IMR-90 (cell line): ENCODE results near the gene WASF3. TPM values are rescaled to one million over a fixed set of nuclear protein-coding genes. Genes with fewer than 3 reads are reported as not detected.

Source experiments
- ATAC-seq: fragments of 200-7000 bp; cut with Tn5 transposase; 2 replicates; pipeline ENCODE4 v1.9.1; 2020; ENCODE audit warnings: low read depth, mild to moderate bottlenecking, moderate library complexity
- BruUV-seq: library from RNA; stranded (reverse); fragments of 400-500 nt; replicated peaks from 2 replicates; lab custom pipeline; 2021; lab: Mats Ljungman, UMichigan
- CTCF ChIA-PET: fragments of 300-600 bp; formaldehyde crosslinking; extraction: SDS; loops from one replicate; lab custom pipeline; 2021; ENCODE audit warnings: antibody characterized with exemption; lab: Yijun Ruan, JAX
- POLR2A ChIA-PET: fragments of 300-600 bp; sonication (Branson Sonifier 250); formaldehyde crosslinking; loops from one replicate; lab custom pipeline; 2022; ENCODE audit warnings: antibody characterized with exemption; ENCODE audit not compliant: unreplicated experiment; lab: Charles Lee
- DNase-seq: peaks from one replicate; pipeline ENCODE4 v3.0.0; 2013
- H2AFZ ChIP-seq: replicated peaks from 2 replicates; pipeline ENCODE3; 2013; ENCODE audit warnings: low read length, mild to moderate bottlenecking; ENCODE audit not compliant: poor library complexity
- H2AK5ac ChIP-seq: 2 replicates; pipeline ENCODE4 v1.6.1; 2013; ENCODE audit warnings: low read depth, low read length, inconsistent platforms
- H2AK9ac ChIP-seq: replicated peaks from 2 replicates; pipeline ENCODE3; 2013; ENCODE audit warnings: mild to moderate bottlenecking, low read depth, low read length, moderate library complexity; ENCODE audit not compliant: poor library complexity
- H2BK120ac ChIP-seq: 2 replicates; pipeline ENCODE4 v1.6.1; 2013; ENCODE audit warnings: low read depth, low read length, inconsistent platforms
- H2BK15ac ChIP-seq: 3 replicates; pipeline ENCODE4 v1.6.1; 2013; ENCODE audit warnings: low read depth, low read length, inconsistent platforms
- H2BK20ac ChIP-seq: 2 replicates; pipeline ENCODE4 v1.6.1; 2013; ENCODE audit warnings: low read depth, mild to moderate bottlenecking, inconsistent platforms, low read length, moderate library complexity
- H2BK5ac ChIP-seq: 2 replicates; pipeline ENCODE4 v1.6.1; 2013; ENCODE audit warnings: mild to moderate bottlenecking, low read depth, low read length, inconsistent platforms; ENCODE audit not compliant: poor library complexity, severe bottlenecking
- H3K14ac ChIP-seq: replicated peaks from 2 replicates; pipeline ENCODE4 v1.6.1; 2013; ENCODE audit warnings: low read depth, low read length, inconsistent platforms
- H3K18ac ChIP-seq: 2 replicates; pipeline ENCODE4 v1.6.1; 2013; ENCODE audit warnings: low read depth, low read length, control low read depth
- H3K23ac ChIP-seq: 2 replicates; pipeline ENCODE4 v1.6.1; 2013; ENCODE audit warnings: low read depth, low read length, inconsistent platforms
- H3K27ac ChIP-seq: 2 replicates; pipeline ENCODE4 v1.5.1; 2013; ENCODE audit warnings: mild to moderate bottlenecking, control low read depth, low read length; ENCODE audit not compliant: insufficient read depth
- H3K27me3 ChIP-seq: 2 replicates; pipeline ENCODE4 v1.6.1; 2013; ENCODE audit warnings: low read length; ENCODE audit not compliant: control insufficient read depth, insufficient read depth
- H3K36me3 ChIP-seq: 2 replicates; pipeline ENCODE4 v1.6.1; 2013; ENCODE audit warnings: low read length, mixed read lengths; ENCODE audit not compliant: control insufficient read depth, insufficient read depth
- H3K4ac ChIP-seq: 2 replicates; pipeline ENCODE4 v1.6.1; 2013; ENCODE audit warnings: low read depth, low read length, inconsistent platforms
- H3K4me1 ChIP-seq: 2 replicates; pipeline ENCODE4 v1.6.1; 2013; ENCODE audit warnings: low read length, mixed read lengths; ENCODE audit not compliant: control insufficient read depth, insufficient read depth
- H3K4me2 ChIP-seq: 2 replicates; pipeline ENCODE4 v1.6.1; 2013; ENCODE audit warnings: low read depth, mild to moderate bottlenecking, control low read depth, low read length, moderate library complexity
- H3K4me3 ChIP-seq: 2 replicates; pipeline ENCODE4 v1.5.1; 2013; ENCODE audit warnings: low read depth, mild to moderate bottlenecking, control low read depth, low read length, moderate library complexity; ENCODE audit not compliant: insufficient read depth
- H3K56ac ChIP-seq: 2 replicates; pipeline ENCODE4 v1.6.1; 2013; ENCODE audit warnings: low read length, inconsistent platforms; ENCODE audit not compliant: insufficient read depth; ENCODE audit errors: extremely low read depth
- H3K79me1 ChIP-seq, 2 experiments: 2 replicates each; pipeline ENCODE4 v1.6.1; 2013; ENCODE audit warnings: low read length in 2 of 2, inconsistent platforms in 1 of 2, low read depth in 1 of 2
- H3K9ac ChIP-seq: 2 replicates; pipeline ENCODE4 v1.6.1; 2013; ENCODE audit warnings: low read depth, low read length, control low read depth
- H3K9me1 ChIP-seq: 2 replicates; pipeline ENCODE4 v1.6.1; 2013; ENCODE audit warnings: low read length, inconsistent platforms; ENCODE audit not compliant: insufficient read depth
- H3K9me3 ChIP-seq: 2 replicates; pipeline ENCODE4 v1.6.1; 2013; ENCODE audit warnings: low read length; ENCODE audit not compliant: control insufficient read depth, insufficient read depth
- H4K20me1 ChIP-seq: 2 replicates; pipeline ENCODE4 v1.6.1; 2013; ENCODE audit warnings: low read length, inconsistent platforms; ENCODE audit not compliant: insufficient read depth
- H4K5ac ChIP-seq: 2 replicates; pipeline ENCODE4 v1.6.1; 2013; ENCODE audit warnings: mild to moderate bottlenecking, low read depth, low read length, control low read depth
- H4K8ac ChIP-seq, 2 experiments: 2 replicates each; pipeline ENCODE4 v1.6.1; 2013; ENCODE audit warnings: low read depth in 2 of 2, low read length in 2 of 2, control low read depth in 1 of 2, inconsistent platforms in 1 of 2
- H4K91ac ChIP-seq: 2 replicates; pipeline ENCODE4 v1.6.1; 2013; ENCODE audit warnings: low read depth, low read length, inconsistent platforms; ENCODE audit not compliant: insufficient read depth
- MAFK ChIP-seq: IDR thresholded peaks from 2 replicates; pipeline ENCODE4 v1.6.1; 2012; ENCODE audit warnings: low read depth, low read length, improper control_type of control experiment
- MAZ ChIP-seq: IDR thresholded peaks from 2 replicates; pipeline ENCODE4 v1.6.1; 2012; ENCODE audit warnings: low read depth, mild to moderate bottlenecking, low read length, improper control_type of control experiment, moderate library complexity, borderline replicate concordance
- NFE2L2 ChIP-seq: fragments of 150-350 bp; IDR thresholded peaks from 2 replicates; pipeline ENCODE4 v1.6.1; 2016; ENCODE audit warnings: low read depth, mild to moderate bottlenecking, low read length
- WGBS, 2 experiments: methylation state at CpG; one replicate each; pipeline versions ENCODE4 v1.1.5 to v1.1.7; 2013; ENCODE audit warnings: missing lambda C conversion rate in 2 of 2; ENCODE audit not compliant: insufficient read length in 1 of 2; ENCODE audit errors: extremely low coverage in 2 of 2; 5-methylcytosine and 5-hydroxymethylcytosine counted together
- dilution Hi-C: fragments of 300-500 bp; cut with HindIII; formaldehyde crosslinking; loops from one replicate; pipeline ENCODE4 v1.14.3; 2018; ENCODE audit warnings: low sequenced_read_pairs; ENCODE audit not compliant: unreplicated experiment
- in situ Hi-C: fragments of 300-500 bp; cut with MboI; formaldehyde crosslinking; loops from 3 replicates; pipeline ENCODE4 v1.14.3; 2019; ENCODE audit warnings: low sequenced_read_pairs, inconsistent platforms, mixed read lengths
- intact Hi-C: fragments of 100-400 bp; cut with micrococcal nuclease; formaldehyde crosslinking; loops from 2 replicates; pipeline ENCODE4 v1.10.0; 2022
- polyA plus RNA-seq, 3 experiments: library from polyadenylated mRNA; depleted of rRNA; stranded (reverse); fragments of >200 nt; gene quantifications; 2 replicates each; pipeline ENCODE4 v1.2.3, GENCODE V29; 2012; ENCODE audit warnings: low replicate concordance in 1 of 3
- total RNA-seq: library from RNA; depleted of rRNA; stranded (reverse); fragments of >200 nt; gene quantifications from 2 replicates; pipeline ENCODE4 v1.2.3, GENCODE V29; 2012
- TF ChIP-seq, protein P1 (sequence below): conservative IDR thresholded peaks from 2 replicates; pipeline ENCODE4 v1.5.1; 2012; ENCODE audit warnings: mild to moderate bottlenecking, low read depth, low read length, improper control_type of control experiment
- TF ChIP-seq, protein P2 (sequence below): fragments of 150-350 bp; IDR thresholded peaks from 2 replicates; pipeline ENCODE4 v1.6.1; 2016; ENCODE audit warnings: low read depth, mild to moderate bottlenecking, low read length, moderate library complexity, borderline replicate concordance

The WASF3 gene
- total and polyA plus RNA-seq, 2 of the 4 experiments (the other 2 are of a cell fraction) = 4.3 to 11.4 TPM

DNA sequence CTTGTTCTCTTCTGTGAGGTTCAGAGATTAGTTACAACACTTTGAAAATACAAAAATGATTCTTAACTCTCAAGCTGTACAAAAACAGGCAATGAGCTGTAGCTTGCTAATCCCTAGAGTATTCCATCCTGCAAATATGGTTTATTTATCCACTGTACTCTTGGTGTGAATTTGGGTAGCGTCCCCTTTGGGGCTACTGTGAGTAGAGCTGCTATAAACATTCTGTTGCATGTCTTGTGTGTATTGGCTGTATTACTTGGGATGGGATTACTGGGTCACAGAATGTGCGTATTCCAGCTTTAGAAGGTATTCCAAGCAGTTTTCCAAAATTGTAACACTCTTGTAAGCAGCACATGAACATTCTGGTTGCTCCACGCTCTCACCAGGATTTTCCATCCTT is 169.6 kb downstream of the WASF3 start:
- Histone ChIP-seq H2BK5ac (no peak overlapping the region), H3K4me1 (no peaks in the 10 kb centered on the region), H4K20me1 (no peaks in the 10 kb centered on the region), H3K36me3 (no peaks in the 10 kb centered on the region), H2AK5ac (no peak overlapping the region), H3K23ac (no peak overlapping the region), H3K27ac (no peak overlapping the region), H2BK20ac (no peak overlapping the region), H3K56ac (no peak overlapping the region), H3K14ac (no peak overlapping the region), H2AK9ac (no peak overlapping the region), H2AFZ (no peak overlapping the region), H3K4me2 (no peak overlapping the region), H2BK120ac (no peak overlapping the region), H2BK15ac (no peak overlapping the region), H3K9me1 (no peaks in the 10 kb centered on the region), H3K9ac (no peak overlapping the region), H3K9me3 (no peaks in the 10 kb centered on the region), H4K8ac (no peak overlapping the region), H3K4me3 (no peak overlapping the region), H3K18ac (no peak overlapping the region), H3K4ac (no peak overlapping the region), H4K91ac (no peak overlapping the region), H3K79me1 (no peaks in the 10 kb centered on the region), H3K27me3 (peaks cover 2% of the 10 kb centered on the region; the same call in 1 of the 2 replicates), H4K5ac (no peak overlapping the region)
- no CpG with 5 or more reads among the region's 3 CpGs for WGBS, 2 experiments
- no TSS peak for BruUV-seq
- dilution Hi-C loops = no loop called here
- in situ Hi-C loops = no loop called here
- ATAC-seq = no peak
- no peak for DNase-seq
- intact Hi-C loops = no loop called here
- POLR2A ChIA-PET = no interaction called here
- CTCF ChIA-PET = interaction anchor here (0.6 kb wide), 1 partner anchor 18 kb away, joined by 4 read pairs; no protein-coding TSS in a partner anchor
- TF ChIP-seq, protein P1, sequence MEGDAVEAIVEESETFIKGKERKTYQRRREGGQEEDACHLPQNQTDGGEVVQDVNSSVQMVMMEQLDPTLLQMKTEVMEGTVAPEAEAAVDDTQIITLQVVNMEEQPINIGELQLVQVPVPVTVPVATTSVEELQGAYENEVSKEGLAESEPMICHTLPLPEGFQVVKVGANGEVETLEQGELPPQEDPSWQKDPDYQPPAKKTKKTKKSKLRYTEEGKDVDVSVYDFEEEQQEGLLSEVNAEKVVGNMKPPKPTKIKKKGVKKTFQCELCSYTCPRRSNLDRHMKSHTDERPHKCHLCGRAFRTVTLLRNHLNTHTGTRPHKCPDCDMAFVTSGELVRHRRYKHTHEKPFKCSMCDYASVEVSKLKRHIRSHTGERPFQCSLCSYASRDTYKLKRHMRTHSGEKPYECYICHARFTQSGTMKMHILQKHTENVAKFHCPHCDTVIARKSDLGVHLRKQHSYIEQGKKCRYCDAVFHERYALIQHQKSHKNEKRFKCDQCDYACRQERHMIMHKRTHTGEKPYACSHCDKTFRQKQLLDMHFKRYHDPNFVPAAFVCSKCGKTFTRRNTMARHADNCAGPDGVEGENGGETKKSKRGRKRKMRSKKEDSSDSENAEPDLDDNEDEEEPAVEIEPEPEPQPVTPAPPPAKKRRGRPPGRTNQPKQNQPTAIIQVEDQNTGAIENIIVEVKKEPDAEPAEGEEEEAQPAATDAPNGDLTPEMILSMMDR = no peak
- TF ChIP-seq MAFK = no peak
- TF ChIP-seq, protein P2, sequence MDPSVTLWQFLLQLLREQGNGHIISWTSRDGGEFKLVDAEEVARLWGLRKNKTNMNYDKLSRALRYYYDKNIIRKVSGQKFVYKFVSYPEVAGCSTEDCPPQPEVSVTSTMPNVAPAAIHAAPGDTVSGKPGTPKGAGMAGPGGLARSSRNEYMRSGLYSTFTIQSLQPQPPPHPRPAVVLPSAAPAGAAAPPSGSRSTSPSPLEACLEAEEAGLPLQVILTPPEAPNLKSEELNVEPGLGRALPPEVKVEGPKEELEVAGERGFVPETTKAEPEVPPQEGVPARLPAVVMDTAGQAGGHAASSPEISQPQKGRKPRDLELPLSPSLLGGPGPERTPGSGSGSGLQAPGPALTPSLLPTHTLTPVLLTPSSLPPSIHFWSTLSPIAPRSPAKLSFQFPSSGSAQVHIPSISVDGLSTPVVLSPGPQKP = no peak
- no peak for TF ChIP-seq MAZ
- no peak for TF ChIP-seq NFE2L2
